Caco-2 (cell line): Measurements from ENCODE around the gene MAST4. TPM values are rescaled to one million over a fixed set of nuclear protein-coding genes. Genes with fewer than 3 reads are reported as not detected.

Experiments
- BruUV-seq: library from RNA; stranded (reverse); fragments of 400-500 nt; replicated peaks from 2 replicates; lab custom pipeline; 2021; lab: Mats Ljungman, UMichigan
- CTCF ChIA-PET: fragments of 300-600 bp; sonication (Branson Sonifier 250); formaldehyde crosslinking; loops from one replicate; lab custom pipeline; 2022; ENCODE audit warnings: antibody characterized with exemption; lab: Charles Lee
- POLR2A ChIA-PET: fragments of 300-600 bp; sonication (Branson Sonifier 250); formaldehyde crosslinking; loops from one replicate; lab custom pipeline; 2022; ENCODE audit warnings: antibody characterized with exemption; lab: Charles Lee
- DNase-seq, 2 experiments: peaks; one replicate each; pipeline versions ENCODE4 v3.0.0 to v3.0.0-alpha.2; 2020 to 2022
- H3K27me3 ChIP-seq: replicated peaks from 2 replicates; pipeline ENCODE4 v1.6.0; 2011; ENCODE audit warnings: low read length; ENCODE audit not compliant: control insufficient read depth, insufficient read depth
- H3K36me3 ChIP-seq: 2 replicates; pipeline ENCODE4 v1.5.1; 2011; ENCODE audit warnings: low read length; ENCODE audit not compliant: control insufficient read depth, insufficient read depth
- H3K4me1 ChIP-seq: fragments of 250-450 bp; sonication (Bioruptor Pico); 2 replicates; pipeline ENCODE4 v1.5.1; 2020; ENCODE audit warnings: mild to moderate bottlenecking
- H3K4me3 ChIP-seq: 2 replicates; pipeline ENCODE4 v1.5.1; 2011; ENCODE audit warnings: low read depth, mild to moderate bottlenecking, control low read depth, low read length
- H3K9me3 ChIP-seq: fragments of 250-450 bp; sonication (Bioruptor Pico); 2 replicates; pipeline ENCODE4 v1.5.1; 2020; ENCODE audit warnings: mild to moderate bottlenecking, moderate library complexity
- H3K27ac Mint-ChIP-seq: one replicate; pipeline ENCODE4 v1.8.0; 2022; ENCODE audit warnings: mixed read lengths; ENCODE audit not compliant: unreplicated experiment
- H3K27me3 Mint-ChIP-seq: one replicate; pipeline ENCODE4 v1.8.0; 2022; ENCODE audit warnings: mixed read lengths; ENCODE audit not compliant: insufficient read depth, unreplicated experiment
- H3K36me3 Mint-ChIP-seq: one replicate; pipeline ENCODE4 v1.8.0; 2022; ENCODE audit warnings: mild to moderate bottlenecking, mixed read lengths; ENCODE audit not compliant: insufficient read depth, unreplicated experiment
- H3K4me1 Mint-ChIP-seq: one replicate; pipeline ENCODE4 v1.8.0; 2022; ENCODE audit warnings: low read depth, mixed read lengths; ENCODE audit not compliant: unreplicated experiment
- H3K4me3 Mint-ChIP-seq: one replicate; pipeline ENCODE4 v1.8.0; 2022; ENCODE audit warnings: mild to moderate bottlenecking, moderate library complexity, mixed read lengths; ENCODE audit not compliant: unreplicated experiment
- H3K9me3 Mint-ChIP-seq: one replicate; pipeline ENCODE4 v1.8.0; 2022; ENCODE audit warnings: mixed read lengths; ENCODE audit not compliant: unreplicated experiment
- CTCF ChIP-seq, 2 experiments: fragments of 200-600 bp in 1 of 2; IDR thresholded peaks; 1 replicate in 1 of 2; 2 replicates in 1 of 2; pipeline versions ENCODE4 v1.5.1 to v1.8.0; 2011 to 2022; ENCODE audit warnings: antibody characterized with exemption in 1 of 2, control low read depth in 1 of 2, inconsistent platforms in 1 of 2, low read depth in 1 of 2, low read length in 1 of 2, mild to moderate bottlenecking in 1 of 2, moderate library complexity in 1 of 2; ENCODE audit not compliant: insufficient read depth in 1 of 2, severe bottlenecking in 1 of 2, unreplicated experiment in 1 of 2
- intact Hi-C: fragments of 100-400 bp; cut with micrococcal nuclease; formaldehyde crosslinking; loops from one replicate; pipeline ENCODE4 v1.10.0; 2022; ENCODE audit not compliant: unreplicated experiment
- total RNA-seq: library from RNA; stranded (reverse); gene quantifications from 2 replicates; pipeline ENCODE4 v1.2.3, GENCODE V29; 2022

MAST4 gene
- total RNA-seq, 1 experiment from 2014 or later = 17.8 TPM

GRCh38 chr5:67152400-67152799, 556.2 kb downstream of the MAST4 start:
- ChIA-PET POLR2A (no interaction called here), CTCF (no interaction called here)
- no peaks in the 10 kb centered on the region for H3K27me3 ChIP-seq
- no peaks in the 10 kb centered on the region for H3K4me1 ChIP-seq
- Mint-ChIP-seq H3K4me1 (no peaks in the 10 kb centered on the region), H3K27me3 (no peaks in the 10 kb centered on the region), H3K9me3 (no peaks in the 10 kb centered on the region), H3K27ac (no peak overlapping the region), H3K4me3 (no peak overlapping the region), H3K36me3 (peaks cover 22% of the 10 kb centered on the region)
- no TSS peak for BruUV-seq
- intact Hi-C loops = loop anchor here (5.0 kb wide), 1 partner anchor 290 kb away; no protein-coding TSS in a partner anchor
- H3K36me3 ChIP-seq = peaks cover 1% of the 10 kb centered on the region
- TF ChIP-seq CTCF (IDR thresholded peaks at IDR 0.05; ENCODE audit: insufficient read depth in 1 of 2, low read depth in 1 of 2, low read length in 1 of 2, severe bottlenecking in 1 of 2, unreplicated experiment in 1 of 2) = no peak
- no peak overlapping the region for H3K4me3 ChIP-seq
- H3K9me3 ChIP-seq = no peaks in the 10 kb centered on the region
- no peak for DNase-seq

- H3K9me3 Mint-ChIP-seq = no peaks in the 10 kb centered on the region
- Histone ChIP-seq H3K4me1 (no peaks in the 10 kb centered on the region), H3K9me3 (no peaks in the 10 kb centered on the region), H3K36me3 (peaks cover 1% of the 10 kb centered on the region), H3K4me3 (no peak overlapping the region), H3K27me3 (no peaks in the 10 kb centered on the region)
- intact Hi-C loops = loop anchor here (5.0 kb wide), 1 partner anchor 291 kb away; no protein-coding TSS in a partner anchor
- no peaks in the 10 kb centered on the region for H3K4me1 Mint-ChIP-seq
- TF ChIP-seq CTCF (IDR thresholded peaks at IDR 0.05; ENCODE audit: insufficient read depth in 1 of 2, low read depth in 1 of 2, low read length in 1 of 2, severe bottlenecking in 1 of 2, unreplicated experiment in 1 of 2) = no peak
- peaks cover 23% of the 10 kb centered on the region for H3K36me3 Mint-ChIP-seq
- BruUV-seq = no TSS peak
- no peak overlapping the region for H3K27ac Mint-ChIP-seq
- POLR2A ChIA-PET = no interaction called here
- DNase-seq = no peak
- CTCF ChIA-PET = no interaction called here
- H3K27me3 Mint-ChIP-seq = no peaks in the 10 kb centered on the region
- no peak overlapping the region for H3K4me3 Mint-ChIP-seq
Observed at GRCh38 chr5:67153292-67153691, 557.1 kb downstream of the MAST4 start.

- no peaks in the 10 kb centered on the region for H3K27me3 Mint-ChIP-seq
- H3K4me1 Mint-ChIP-seq = no peaks in the 10 kb centered on the region
- ChIA-PET CTCF (no interaction called here), POLR2A (no interaction called here)
- H3K9me3 Mint-ChIP-seq = no peaks in the 10 kb centered on the region
- H3K4me3 ChIP-seq = no peak overlapping the region
- H3K36me3 ChIP-seq = peaks cover 1% of the 10 kb centered on the region
- no peaks in the 10 kb centered on the region for H3K27me3 ChIP-seq
- BruUV-seq = no TSS peak
- intact Hi-C loops = loop anchor here (5.0 kb wide), 1 partner anchor 292 kb away; no protein-coding TSS in a partner anchor
- H3K27ac Mint-ChIP-seq = no peak overlapping the region
- no peak overlapping the region for H3K4me3 Mint-ChIP-seq
- H3K4me1 ChIP-seq = no peaks in the 10 kb centered on the region
- H3K9me3 ChIP-seq = no peaks in the 10 kb centered on the region
- no peak for TF ChIP-seq CTCF (IDR thresholded peaks at IDR 0.05; ENCODE audit: insufficient read depth in 1 of 2, low read depth in 1 of 2, low read length in 1 of 2, severe bottlenecking in 1 of 2, unreplicated experiment in 1 of 2)
- peaks cover 23% of the 10 kb centered on the region for H3K36me3 Mint-ChIP-seq
- no peak for DNase-seq
Observed at GRCh38 chr5:67154556-67155206, 558.5 kb downstream of the MAST4 start.
